T1000 (cell line): Measurements from ENCODE around the gene AOPEP.

Experiments used
- DNase-seq: peaks from one replicate; lab custom pipeline; 2025; ENCODE audit warnings: mixed read lengths; lab: John Stamatoyannopoulos, UW

Gene AOPEP

DNA sequence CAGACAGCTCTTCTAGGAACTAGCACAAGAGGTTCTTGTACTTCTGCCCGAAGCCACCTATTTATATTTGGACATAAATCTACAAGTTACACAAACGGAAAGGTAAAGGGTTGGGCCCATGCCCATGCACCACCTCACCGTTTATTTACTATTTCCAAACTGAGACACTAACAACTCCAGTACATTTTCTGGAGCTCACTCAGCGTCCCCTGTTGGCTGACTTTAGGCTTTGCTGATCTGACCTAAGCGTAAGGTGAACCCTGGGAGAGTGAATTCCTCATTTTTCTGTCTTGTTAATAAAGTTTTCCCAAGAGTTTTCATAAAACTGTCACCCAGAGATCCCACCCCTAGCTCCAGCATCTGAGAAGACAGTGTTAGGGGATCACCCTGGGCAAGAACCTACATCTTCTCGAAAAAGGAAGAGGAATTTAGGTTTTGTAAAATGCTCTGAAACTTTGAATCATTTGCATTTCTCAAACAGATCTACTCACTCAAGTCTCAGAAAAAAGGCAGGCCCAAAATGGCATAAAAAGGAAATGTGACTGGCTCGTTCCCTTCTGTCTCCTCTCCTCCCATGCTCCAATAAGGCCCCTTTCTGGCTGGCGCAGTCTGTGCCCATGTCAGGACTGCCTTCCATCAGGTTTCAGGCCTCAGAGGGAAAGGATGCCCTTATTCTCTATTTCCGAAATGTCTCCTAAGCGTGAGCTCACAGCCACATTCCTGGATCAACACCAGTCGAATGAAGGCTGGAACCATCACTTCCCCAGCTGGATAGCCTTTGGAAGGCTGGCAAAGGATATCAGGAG lies 389.7 kb downstream of the AOPEP start:
- DNase-seq = no peak

DNA sequence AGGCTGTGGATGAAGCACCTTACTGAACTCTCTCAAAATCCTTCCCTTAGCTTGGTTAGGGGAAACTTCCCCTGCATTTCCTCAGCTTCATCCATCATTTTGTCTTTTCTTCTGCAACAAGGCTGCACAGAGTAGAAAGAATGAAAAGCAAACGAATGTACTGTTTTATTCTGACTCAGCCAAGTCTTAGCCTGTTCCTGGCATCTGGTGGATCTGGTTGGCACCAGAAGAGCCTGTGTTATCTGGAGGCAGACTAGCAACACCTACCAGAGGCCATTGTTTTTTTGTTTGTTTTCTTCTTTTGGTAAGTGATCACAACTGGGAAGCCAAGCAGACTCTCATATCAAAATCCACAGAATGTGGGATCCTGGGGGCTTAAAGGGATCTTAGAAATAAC lies 390.3 kb downstream of the AOPEP start:
- DNase-seq = no peak

DNA sequence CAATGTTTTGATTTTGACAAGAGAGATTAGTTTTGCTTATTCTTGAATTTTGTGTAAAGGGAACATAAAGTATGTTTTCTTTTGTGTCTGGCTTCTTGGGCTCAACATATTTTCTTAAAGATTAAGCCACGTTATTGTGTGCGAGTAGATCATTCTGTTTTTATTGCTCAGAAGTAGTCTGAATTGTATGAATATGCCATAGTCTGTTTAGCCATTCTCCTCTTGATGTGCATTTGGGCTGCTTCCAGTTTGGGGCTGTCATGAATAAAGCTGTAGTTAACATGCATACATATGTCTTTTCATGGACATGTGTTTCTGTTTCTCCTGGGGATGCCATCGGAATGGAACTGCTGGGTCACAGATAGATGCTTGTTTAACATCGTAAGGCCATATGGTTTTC lies 392.1 kb downstream of the AOPEP start:
- no peak for DNase-seq

DNA sequence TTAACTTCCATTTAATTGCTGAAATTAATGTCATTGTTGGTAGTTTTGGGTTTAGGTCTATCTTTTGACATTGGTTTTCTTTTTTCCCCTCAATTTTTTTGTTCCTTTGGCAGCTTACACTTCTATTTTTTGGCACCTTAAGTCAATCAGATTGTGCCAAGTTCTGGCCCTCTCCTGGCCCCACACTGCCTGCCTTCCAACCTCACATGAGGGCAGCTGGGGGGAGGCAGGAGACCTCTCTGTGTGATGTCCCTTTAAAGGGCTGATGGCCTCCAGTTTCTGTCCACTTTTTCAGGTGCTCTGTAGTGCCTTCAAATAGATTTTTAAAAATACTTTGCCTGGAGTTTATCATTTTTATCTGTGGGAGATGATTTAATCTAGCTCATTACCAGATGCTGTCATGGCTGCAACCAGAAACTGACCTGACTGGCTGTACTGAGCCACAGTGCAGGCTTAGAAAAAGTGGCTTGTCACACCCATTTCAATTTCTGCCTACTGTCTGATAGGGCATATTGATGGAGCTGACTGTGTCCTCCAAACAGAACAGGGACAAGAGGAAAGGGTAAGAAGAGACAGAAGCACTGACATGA lies 394.4 kb downstream of the AOPEP start:
- no peak for DNase-seq

DNA sequence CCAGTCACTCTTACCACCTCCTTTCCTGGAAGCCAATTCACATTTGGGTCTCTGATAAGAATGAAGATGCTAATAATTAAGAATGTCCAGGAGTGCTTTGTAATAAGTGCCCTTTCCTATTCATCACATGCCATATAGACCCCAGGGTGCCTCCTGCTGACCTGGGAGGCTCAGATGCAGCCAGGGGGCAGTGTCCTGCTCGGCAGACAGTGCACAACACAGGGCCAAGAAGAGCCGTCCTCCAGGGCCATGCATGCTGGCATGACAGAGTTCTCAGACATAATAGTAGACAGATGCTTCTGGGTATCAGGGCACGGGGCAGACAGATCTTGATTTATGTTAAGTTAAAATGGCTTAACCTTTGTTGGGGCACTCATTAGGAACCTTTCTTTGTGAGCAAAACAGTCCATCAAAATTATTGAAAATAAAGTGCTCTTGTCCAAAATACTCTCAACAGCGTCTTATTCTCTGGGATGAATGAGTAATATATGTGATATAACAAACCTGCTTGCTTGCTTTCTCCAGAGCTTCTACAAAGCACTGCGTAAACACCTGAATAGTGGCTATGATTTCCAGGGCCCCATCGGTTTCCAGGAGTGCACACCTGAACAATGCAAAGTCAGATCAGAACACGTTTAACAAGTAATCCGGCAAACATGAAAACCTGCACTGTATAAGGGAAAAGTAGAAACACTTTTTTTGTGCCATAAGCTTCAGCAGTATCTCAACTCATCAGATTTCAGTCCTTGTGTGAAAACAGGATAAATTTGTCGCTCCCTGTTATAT lies 398.3 kb downstream of the AOPEP start:
- DNase-seq = no peak

DNA sequence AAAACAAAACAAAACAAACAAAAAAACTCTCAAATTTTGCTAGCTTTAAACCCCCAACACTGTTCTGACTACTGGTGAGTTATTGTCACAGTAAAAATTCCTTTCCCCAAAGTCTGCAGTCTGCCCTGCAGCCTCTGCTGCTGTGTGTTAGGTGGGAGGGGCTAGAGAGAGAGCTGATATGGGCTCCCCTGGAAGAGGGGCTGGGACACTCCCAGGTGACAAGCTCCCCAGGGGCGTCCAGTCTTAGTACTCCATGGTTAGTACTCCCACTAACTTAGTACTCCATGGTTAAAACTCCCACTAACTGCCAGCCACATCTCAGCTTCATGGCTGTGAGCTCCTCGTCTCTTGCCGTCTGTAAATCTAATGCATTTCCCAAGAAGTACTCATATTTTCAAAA lies 399.2 kb downstream of the AOPEP start:
- DNase-seq = no peak

DNA sequence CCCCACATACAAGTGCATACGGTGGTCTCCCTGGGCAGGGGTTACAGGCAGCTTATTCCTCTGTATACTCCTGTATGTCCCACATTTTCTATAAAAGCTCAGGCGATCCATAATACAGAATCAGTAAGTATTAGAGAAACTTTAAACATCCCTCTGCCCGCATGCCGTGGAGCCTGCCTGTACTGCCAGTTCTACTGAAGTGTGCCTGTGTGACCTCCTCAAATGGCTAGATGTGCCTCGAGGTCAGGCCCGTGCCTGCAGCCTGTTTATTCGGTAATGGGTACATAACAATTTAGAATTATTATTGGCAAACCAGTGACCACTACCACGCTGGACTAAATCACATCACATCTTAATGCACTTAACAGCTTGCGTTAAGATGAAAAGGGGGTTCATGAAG lies 400.2 kb downstream of the AOPEP start:
- no peak for DNase-seq

DNA sequence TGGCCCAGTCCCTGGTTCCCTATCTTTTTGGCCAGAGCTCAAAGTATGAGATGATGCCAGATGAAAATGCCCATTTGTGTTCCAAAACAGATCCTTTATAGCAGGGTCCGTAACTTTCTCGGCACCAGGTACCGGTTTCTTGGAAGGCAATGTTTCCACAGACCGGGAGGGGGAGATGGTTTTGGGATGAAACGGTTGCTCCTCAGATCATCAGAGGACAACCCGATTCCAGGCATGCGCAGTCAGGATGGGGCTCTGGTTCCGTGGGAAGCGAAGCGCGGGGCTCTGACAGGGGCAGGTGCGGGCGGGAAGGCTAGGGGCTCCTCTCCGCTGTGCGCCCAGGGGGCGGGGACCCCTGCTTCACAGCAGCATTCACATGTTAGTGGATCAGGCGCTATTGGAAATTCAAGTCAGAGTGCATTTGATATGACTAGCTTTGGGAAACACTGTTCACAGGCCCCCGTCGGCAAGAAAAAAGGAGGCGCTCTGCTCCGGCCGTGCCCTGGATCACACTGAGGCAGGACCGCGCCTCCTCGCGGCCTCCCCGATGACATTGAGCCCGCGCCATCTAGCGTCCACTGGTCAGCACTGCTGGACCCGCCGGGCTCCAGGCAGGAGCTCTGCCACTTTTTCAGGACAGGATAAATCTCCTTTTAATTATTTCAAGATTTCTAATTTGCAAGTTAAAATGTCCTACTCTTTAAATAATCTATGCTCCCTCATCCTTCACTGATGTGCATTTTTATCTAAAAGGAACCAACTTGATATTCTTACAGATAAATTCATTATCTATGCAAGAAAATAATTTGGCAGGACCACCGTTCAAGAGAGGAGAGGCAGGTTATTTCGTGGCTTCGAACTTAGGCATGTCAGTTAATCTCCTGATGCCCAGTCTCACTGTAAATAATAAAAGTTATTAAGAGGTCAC lies 401.0 kb downstream of the AOPEP start:
- peak; percentile 73 for DNase-seq

DNA sequence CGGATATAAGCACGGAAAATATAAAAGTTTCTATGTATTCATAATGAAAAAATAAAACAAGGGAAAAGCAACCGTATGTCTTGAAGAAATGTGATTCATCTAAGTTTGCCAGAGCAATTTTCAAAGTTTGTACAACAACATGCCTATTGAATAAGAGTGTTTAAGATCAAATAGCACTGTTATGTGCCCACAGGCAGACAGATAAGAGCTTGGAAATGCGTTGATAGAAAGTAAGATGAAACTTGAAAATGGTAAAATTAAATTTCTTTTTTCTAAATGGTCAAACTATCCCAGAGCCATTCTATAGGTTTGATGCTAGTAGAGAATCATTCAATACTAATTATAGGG lies 401.7 kb downstream of the AOPEP start:
- DNase-seq = no peak

DNA sequence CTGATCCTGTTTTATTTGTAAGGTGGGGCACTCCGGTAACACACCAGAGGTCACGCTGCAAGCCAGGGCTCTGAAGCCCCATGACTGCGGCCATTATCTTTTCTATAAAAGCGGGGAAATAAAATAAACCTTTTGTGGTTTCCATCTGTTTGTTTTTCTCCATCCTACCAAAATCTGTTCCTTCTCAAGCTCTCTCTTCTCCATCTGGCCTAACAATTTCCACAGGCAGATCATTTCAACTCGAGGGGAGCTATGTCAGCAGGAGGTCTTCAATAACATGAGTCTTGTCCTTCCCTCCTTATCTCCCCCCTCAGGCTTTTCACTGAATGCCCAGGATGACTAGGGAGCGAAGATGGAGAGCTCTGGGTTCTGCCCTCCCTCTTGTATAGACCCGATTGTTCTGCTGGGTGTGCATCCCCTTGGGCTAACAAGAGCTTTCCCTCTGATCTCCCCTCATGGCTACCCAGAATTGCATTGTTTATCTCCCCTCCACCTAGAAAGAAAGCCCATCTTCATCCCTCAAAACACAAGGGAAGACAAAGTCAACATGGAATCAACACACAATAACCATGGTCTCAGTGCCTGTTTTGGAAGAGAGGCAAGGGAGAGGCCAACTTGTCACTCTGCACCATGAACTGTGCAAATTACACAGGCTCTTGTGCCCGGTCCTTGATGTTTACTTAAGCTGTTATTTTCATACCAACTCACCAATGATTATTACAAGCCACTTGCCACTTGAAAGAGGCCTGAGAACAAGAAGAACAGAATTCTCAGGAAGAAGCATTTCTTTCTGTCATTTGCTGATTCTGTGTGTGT lies 403.2 kb downstream of the AOPEP start:
- no peak for DNase-seq

DNA sequence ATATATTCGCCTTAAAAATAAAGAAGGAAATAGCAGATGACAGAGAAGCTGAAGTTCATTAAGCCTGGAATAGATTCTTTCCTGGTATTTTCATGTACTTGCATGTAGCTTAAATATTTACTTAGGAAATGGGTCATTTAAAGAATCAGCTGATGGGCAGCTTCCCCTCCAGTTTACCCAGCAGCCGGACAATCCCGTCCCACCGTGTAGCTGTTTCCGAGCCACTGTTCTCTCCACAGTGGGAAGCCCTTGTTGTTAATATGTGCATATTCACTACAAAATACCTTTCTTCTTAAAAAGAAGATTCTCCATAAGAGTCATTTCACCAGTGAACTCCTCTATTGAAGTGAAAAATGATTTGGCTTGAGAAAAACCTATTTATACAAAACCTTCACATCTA lies 404.0 kb downstream of the AOPEP start:
- DNase-seq = no peak

DNA sequence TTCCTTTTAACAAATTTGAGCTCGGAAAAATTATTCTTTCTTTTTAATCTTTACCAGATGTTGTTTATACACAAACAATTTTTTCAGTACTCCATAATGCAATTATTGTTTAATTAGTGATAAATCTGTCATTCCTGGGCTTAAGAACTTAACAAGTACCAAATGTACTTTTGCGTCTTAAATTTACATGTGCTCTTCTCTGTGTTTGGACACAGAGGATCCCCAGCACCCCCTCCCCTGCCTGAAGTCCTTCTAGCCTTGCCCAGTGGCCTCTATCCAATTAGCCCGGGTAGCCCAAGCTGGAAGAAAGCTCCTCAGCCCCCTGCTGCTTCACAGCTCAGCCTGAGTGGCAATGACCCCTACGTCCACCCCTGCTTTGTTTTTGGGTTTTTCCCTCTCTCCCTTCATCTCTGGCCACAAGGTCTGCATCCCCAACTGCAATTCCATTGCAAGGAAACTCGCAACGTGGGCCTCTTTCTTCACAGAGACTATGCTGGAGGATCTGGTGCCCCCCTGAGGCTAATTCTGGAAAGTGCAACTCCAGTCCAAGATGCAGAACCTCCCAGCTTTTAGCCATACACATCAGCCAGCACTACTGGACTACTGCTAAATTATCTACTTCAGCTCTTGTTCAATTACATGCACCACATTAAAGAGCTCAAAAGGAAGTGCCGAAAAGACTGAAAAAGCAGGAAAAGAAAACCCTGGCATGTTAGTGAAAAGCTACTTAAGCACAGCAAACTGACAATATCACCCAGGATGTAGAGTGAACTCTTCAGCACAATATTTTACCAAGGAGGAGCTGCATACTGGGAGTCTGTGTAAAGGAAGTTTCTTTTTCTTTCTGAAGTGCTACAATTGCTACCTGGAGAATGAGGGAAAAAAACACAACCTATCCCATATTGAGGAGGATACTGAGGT lies 404.8 kb downstream of the AOPEP start:
- peak; percentile 48 for DNase-seq

DNA sequence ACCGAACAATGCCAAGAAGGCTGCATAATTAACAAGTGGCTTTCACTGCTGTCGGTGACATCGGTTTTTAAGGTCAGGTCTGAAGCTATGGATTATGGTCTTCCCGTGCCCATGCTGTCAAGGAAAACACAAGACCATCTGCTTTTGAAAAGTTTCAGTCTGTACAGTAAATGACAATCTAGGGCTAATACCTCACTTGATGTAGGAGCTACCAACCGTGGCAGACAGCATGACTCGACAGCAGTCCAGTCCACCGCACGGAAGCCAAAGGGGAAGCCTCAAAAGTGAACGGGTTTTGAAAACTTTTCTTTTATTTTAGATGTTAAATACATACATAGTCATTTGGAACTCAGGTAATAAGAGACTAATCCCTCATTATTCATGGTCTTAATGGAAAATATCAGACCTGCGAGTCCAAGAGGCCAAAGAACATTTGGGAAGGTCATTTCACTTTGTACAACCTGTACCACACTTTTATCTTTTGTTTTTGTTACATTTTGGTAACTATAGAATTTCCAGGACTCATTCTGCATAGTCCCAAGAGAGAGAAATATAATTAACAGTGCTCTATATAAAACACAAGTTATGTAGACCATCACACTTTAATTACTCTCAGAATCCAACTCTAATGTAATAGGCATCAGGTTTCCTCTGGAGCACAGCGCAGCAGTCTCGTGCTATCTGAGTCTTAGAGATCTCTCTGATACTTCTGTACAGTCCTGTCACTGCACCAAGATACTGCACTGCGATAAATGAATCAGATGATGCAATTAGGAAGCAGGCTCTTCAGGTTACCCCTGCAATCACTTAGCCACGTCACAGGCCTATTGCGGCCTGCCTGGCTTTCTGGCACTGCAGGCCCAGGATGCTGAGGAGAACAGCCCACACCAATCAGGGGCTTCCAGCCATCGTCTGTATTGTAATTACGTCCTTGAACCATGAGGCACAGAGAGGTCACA lies 406.1 kb downstream of the AOPEP start:
- DNase-seq = no peak

DNA sequence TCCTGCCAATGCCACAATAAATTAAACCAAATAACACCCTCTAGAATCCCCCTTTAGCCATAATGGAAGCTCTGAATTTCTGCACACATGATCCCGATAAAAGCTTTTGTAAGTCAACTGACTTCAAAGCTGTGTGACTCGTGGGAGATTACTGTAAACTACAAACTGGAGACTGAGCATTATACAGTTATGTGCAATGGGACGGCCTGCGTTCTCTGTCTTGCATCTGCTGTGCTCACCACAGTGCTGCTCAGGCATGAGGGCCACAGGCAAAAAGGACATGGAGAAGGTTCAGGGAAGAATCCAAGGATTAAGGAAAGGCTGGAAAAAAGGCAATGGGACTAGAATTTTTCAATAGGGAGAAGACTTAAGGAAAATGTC lies 406.8 kb downstream of the AOPEP start:
- no peak for DNase-seq

DNA sequence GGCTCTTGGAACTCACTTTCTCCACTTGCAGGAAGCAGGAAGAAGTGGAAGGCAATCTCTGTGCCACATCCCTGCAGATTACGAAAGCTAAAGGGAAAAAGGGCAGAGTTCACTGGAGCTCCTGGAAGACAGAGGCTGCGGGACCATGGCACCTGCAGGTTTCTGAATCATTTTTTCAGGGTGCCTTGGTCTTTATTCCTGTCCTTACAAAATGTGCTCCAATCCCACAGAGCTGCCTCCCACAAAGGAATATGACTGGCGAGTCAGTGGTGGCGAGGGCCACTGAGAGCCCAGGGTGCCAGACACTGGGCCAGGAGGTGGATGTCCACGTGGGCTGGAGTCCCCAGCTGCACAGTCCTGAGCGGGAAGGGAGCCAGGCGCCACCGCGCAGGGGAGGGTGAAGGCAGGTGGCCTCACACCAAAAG lies 408.0 kb downstream of the AOPEP start:
- no peak for DNase-seq

DNA sequence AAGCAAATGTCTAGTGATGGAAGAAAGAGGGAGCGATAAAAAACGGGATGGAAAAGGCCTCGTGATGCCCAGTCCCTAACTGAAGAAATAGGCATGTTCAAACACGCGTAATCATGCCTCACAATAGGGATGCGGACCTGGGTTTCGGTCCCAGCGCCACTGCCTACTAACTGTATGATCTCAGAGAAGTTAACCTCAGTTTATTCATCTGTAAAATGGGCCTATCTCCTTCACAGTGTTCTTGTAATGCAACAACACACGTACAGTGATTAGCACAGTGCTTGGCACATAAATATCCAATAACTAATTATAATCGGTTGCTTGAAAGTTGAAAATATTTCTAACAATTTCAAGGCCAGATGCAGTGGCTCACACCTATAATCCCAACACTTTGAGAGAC lies 409.3 kb downstream of the AOPEP start:
- DNase-seq = no peak
